SKM-1 (cell line): Measurements from ENCODE around the gene VSTM4.

ENCODE experiments used
- DNase-seq: peaks from one replicate; lab custom pipeline; 2025; ENCODE audit not compliant: unreplicated experiment; lab: John Stamatoyannopoulos, UW

Gene VSTM4

DNA sequence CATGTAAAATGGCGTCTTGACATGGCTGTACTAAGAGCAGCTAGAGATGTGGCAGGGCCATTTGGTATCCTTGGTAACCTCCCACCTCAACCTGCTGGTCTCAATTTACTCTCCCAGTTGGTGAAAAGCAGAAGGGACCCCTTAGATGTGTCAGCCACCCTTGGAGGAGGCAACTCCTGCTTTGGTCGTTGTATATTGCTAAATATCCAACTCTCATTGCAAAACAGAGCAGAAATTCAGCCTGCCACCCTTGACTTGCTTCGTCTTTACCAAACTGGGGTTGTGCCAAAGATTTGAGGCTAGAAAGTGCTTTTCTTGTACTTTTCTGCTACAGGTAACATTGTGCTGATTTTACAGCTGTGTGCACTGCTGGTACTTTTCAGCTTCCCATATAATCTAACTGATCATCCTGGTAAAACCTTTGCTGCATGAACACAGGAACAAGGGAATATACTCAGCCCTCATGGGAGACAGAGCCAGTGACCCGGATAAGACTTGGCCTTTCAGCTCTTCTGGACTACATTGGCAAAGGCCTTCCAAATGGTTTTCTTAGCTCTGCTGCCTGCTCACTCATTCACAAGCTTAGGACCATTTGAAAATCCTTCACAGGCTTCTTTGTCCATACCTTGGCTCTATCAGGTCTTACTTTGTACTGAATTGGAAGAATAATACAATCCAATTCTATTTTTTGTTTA is 2.2 kb upstream of the VSTM4 start:
- no peak for DNase-seq

DNA sequence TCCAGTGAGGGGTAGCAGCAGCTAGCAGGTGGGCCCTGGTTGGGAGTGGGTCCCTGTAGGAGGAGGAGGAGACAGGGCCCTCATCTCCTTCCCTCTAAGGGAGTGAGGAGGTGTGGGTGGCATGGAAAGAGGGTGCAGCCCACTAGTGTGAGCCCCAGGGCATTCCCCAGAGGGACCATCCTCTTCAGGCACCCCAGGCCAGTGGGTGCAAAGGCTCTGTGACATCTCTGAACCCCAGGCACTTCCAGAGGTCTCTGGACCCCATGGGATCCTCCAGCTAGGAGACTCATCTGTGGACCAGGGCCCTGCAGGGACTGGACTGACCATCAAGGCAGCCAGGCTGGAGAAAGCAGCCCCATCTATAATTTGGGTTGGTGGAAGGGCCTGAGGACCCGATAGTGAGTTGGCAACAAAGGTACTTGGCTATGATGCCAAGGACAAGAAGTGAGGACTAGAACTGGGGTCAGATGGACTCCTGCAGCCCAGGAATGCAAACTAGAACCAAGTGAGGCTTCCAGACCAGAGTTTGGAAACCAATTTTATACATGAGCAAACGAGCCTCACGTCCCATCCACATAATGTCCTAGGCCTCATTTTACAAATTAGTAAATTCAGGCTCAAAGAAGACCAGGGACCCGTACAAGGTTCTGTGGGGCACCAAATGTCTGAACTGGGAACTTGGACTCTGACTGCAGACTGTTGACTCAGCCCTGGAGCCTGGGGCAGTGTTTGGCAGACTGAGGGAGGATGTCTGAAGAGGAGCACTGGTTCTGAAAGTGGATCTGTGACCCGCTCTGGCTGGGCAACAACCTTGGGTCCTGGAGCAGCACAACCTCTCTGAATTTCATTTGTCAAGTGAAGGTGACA is 1.4 kb upstream of the VSTM4 start:
- no peak for DNase-seq

DNA sequence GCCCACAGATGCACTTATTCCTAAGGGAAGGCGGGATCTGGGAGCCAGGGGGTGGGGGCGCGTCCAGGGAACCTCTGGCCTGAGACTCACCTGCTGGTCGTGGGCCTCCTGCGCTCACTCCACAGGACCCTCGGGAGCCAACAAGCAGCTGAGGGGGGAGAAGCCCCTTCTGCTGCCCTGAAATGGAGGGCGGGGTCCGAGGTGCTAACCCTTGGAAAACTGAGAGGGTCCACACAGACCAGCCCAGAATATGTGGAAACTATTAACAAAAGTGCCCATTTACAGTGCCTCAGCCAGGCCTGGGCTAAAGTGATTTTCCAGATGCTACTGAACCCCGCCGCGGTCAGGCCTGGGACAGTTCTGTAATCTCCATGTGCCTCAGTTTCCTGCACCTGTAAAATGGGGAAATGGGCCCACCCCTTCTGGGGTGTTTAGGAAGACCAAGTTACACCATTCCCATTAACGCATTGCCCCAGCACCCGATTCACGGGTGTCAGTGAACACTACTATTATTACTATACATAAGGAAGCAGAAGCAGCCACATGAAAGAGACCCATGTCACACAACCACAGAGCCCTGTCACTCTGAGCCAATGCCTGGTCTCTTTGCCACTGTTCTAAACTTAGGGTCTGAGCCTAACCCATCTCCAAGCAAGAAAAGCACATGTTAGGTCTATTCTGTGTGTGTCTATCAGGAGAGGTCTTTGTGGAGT is 630 bp upstream of the VSTM4 start:
- no peak for DNase-seq

DNA sequence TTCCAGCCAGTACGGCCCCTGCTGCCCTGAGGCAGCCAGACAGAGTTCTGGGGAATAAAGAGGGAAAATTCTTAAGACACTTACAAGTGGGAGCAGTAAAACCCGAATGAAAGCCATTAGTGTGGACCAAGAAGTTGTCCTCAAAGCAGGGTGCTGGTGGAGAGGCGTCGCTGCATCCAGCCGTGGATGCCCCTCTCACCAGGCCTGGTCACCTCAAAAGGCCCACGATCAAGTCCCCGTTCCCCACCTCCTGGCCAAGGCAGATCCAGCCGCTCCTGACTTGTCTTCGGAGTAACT is 656 bp downstream of the VSTM4 start:
- DNase-seq: no peak

DNA sequence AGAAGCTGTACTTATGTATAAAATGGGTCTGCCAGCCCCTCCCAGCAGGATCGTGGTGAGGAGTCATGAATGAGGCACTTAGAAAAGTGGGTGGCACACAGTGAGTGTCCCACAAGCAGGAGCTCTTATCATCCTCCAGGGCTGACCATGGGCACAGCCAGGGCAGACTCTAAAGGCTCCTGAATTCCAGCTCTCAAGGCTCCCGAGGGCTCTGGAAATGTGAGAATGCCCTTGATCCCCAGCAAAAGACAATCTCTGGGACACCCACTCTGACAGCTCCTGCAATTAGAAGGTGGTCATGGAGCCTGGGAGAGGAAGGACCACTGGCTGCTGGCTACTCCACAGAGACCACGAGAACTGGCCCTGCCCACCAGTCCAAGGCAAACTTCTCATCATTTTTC is 1.6 kb downstream of the VSTM4 start:
- DNase-seq: no peak

DNA sequence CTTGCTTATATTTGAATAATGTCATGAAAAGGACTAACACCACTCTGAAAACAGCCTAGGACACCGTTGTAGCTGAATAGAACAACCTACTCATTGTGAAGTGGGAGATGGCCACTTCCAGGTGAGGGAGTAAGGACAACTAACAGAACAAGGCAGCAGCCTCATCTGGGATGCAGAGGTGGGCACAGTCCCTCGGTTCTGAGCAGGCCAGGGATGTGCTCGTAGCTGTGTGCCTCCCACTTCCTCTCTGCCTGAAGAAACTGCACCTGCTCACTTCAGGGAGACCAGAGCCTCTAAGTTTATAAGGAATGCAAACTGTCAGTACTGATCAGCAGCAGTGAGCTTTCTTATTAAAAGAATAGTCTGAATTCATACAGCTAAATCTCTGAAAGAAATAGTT is 2.5 kb downstream of the VSTM4 start:
- DNase-seq: no peak

DNA sequence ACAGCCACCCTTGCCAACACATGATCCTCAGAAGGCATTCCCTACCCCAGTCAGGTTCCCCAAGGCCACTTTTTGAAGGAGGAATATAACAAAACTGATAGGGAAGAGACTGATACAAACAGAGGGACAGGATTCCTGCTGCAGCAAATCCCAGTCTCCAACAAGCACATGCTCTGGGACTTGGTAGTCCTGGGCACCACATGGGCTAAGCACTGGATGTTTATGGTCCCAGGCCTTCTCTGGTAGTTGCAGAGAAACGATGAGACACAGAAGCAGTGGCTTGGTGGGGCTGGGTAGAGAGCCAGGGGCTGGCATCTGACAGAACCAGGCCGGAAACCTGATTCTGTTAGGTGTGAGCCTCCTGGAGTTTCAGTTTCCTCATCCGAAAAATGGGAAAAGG is 3.2 kb downstream of the VSTM4 start:
- DNase-seq: no peak

DNA sequence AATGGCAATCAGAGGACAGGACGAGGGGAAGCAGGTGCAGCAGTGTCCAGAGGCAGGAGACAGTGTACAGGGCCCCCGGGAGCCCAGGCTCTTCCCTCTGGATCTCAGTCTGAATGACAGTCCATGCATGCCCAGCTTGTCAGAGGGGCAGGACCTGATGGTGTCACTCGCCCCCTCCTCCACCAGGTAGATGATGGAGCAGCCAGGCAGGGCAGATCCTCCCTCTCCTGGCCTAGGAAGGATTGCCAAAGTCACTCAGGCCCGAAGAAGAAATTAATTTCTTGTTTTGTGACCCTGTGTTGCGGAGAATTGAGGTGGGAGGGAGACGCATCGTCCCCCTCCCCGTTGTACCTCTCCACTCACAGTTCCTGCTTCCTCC is 4.0 kb downstream of the VSTM4 start:
- no peak for DNase-seq

DNA sequence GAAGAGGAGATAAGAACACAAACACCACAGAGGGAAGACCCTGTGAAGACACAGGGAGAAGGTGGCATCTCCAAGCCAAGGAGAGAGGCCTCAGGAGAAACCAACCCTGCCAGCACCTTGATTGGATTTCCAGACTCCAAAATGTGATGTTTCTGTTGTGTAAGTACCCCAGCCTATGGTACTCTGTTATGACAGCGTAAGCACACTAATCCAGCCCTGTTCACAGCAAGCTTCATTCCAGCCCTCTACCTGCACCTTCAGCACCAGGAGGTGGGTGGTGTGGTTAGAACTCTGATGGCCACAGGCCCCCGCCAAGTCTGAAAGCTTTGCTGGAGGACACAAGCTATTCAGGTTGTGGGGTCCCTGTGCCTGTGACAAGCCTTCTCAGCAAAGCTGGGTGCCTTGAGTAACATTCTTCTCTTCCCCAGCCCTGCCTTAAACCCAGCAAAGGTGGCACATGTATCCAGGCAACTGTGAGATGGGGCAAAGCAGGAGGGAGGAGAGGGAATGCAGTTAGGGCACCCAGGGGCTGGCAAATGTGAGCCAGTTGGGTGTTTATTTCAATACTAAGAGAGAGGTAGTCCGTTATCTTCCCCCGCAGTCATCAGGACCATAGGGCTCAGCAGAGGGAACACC is 4.5 kb downstream of the VSTM4 start:
- DNase-seq: no peak

DNA sequence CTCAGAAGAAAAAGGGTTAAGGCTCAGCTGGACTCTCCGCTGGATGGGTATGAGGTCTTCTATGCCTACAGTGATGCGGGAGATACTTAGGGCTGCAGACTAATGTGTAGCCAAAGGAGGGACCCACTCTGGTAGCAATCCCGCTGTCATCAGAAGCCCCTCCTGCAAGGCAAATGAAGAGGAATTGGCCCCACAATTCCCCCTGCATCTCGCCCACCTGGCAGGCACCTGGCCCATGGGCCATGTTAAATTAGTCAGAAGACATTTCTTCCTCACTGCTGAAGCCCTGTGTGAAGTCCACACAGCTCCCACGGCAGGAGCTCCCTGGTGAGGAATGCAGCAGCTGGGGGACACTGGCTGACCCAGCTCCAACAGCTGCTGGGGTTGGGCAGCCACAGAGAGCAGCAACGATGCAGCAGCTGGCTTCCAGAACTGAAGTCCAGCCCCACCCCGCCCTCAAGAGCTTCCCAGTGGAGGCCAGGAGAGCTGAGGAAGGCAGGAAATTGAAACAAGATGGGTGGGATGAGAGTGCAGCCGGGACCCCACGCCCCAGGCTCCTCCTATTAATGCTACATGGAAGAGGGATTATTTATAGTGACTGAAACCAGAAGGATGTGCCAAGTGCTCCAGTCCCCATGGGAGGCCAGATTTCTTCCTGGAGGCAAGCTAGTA is 5.5 kb downstream of the VSTM4 start:
- DNase-seq: no peak

DNA sequence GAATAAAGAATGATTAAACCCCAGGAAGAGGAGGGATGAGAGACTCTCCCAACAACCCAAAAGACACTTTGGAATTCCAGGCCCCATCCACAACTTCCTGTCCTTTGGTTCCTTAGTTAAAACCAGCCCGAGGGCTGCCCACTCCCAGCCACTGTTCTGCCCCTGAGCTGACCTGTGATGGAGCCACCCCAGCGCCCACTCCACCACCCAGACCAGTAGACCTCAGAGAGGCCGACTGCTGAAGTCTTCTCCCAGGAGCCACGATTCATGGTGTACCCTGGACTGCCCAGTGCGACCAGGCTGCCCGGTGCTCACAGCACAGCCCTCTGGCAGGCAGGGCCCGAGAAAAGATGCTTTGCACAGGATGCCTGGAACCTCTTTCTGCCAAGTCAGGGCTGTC is 6.7 kb downstream of the VSTM4 start:
- no peak for DNase-seq

DNA sequence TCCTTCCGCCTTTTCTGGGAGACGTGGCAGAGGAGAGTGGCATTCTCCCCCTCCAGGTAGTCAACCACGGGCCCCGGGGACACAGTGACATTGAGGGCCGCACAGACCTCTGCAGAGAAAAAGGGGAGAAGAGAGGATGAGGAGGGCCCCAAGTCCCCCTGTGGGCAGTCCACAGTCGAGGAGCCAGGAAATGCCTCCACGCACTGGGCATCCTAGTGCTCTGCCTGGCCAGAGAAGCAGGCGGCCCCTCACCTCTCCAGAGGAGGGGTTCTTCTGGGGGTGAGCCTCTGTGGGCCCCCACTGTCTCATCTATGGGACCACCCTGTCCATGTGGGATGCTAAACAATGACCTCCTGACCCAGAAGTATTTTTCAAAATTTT is 7.4 kb downstream of the VSTM4 start:
- DNase-seq: no peak

DNA sequence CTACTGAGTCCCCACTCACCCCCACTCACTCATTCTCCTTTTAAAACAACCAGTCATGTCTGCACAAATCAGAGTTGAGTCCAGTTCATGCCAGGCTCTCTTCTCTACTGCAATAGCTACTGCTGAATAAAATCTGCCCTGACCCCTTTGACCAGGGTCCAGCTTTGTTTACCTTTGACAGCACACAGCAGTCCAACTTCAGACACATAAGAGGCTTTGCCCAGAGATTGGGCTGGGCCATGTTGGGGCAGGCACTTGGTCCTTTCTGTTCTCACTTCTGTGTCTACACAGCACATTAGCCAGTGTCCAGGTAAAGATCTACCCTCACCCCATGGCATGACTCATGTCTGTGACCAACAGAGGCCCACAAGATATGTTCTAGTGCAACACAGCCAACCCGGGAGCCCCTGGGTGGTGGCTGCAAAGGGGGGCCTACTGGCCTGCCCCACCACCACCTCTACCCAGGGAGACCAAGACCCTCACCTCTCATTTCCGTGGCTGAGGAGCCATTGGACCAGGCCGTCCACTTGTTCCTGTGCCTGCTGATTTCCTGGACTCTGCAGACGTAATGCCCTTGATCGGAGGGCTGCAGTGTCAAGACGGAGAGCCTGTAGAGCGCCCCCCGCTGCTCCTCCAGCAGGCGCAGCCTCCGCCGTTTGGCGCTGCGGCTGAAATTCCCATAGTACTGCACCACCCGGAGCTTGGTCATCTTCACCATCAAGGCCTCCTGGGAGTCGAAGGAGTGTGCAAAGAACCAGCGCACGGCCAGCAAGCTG is 8.0 kb downstream of the VSTM4 start:
- no peak for DNase-seq

DNA sequence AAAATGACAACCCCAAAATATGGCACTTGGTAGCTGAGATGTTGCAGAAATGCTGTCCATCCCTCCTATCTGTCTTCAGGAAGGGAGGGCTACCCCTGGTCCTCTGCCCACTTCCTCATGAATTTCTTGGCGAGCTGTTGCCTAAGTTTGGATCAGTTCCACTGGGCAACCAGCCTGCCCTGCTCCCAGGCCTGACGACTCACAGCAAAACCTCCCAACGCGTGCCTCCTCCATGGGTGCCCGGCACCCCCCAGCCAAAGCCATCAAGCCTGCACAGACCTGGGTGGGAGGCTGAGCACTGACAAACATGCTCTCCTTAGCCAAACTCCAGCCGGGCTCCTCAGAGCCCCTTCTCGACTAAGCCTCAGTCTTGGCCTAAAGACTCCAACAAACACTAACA is 8.9 kb downstream of the VSTM4 start:
- DNase-seq: no peak

DNA sequence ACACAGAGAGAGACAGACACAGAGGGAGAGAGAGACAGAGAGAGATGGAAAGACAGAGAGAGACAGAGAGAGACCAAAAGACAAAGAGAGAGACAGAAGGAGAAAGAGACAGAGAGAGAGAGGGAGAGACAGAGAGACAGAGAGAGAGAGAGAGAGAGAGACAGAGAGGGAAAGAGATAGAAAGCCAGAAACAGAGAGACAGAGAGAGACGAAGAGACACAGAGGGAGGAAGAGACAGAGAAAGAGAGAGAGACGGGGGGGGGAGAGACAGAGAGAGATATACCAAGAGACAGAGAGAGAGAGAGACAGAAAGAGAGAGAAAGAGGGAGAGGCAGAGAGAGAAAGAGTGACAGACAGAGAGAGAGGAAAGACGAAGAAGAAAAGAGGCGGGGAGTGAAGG is 10.2 kb downstream of the VSTM4 start:
- DNase-seq: no peak

DNA sequence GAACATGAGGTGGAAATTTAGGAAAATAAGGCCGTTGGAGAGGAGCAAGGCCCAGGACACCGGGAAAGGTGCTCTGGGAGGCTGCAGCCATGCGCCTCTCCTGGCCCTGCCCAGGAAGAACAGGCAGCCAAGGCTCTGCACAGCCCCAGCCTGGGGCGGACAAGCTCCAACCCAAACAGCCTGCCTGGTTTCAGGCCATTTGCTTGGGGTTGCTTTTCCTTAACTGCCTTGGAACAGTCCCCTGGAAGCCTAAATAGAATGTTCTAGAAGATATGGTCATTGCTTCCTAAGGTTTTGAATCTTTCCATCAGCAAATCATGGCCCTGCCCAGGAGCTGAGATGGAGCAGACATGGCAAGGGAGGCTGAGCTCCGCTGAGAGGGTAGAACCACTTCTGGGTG is 11.0 kb downstream of the VSTM4 start:
- DNase-seq: no peak

DNA sequence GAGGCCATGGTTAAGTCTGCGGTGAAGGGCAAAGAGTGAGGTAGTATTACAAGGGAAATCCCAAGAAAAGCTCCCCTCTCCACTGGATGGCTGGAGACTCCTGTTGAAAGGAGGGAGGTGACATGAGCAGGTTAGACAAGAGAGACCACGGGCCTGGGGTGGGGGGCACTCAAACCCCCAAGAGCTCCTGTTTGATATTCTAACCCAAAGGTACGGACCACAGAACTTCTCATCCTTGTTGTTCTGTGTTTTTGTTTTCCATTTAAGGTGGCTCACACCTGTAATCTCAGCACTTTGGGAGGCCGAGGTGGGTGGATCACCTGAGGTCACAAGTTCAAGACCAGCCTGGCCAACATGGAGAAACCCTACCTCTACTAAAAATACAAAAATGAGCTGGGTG is 11.6 kb downstream of the VSTM4 start:
- no peak for DNase-seq

DNA sequence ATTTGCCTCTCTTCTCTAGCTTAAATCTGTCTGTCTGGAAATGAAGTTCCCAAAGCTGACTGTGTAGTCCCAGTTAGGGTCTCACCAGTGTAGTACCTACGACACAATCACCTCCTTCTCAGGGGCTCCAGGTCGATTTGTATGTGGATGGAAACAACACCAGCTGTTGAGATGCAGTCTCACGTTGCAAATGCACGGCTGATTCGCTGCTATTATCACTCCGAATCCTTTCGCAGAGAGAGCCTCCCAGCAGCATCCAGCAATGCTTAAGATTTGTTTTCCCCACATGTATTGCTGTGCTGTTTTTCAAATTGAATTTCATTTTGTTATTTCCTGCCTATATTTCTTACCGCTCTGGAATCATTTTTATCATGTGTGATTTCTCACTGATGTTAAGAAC is 16.3 kb downstream of the VSTM4 start:
- DNase-seq: no peak

DNA sequence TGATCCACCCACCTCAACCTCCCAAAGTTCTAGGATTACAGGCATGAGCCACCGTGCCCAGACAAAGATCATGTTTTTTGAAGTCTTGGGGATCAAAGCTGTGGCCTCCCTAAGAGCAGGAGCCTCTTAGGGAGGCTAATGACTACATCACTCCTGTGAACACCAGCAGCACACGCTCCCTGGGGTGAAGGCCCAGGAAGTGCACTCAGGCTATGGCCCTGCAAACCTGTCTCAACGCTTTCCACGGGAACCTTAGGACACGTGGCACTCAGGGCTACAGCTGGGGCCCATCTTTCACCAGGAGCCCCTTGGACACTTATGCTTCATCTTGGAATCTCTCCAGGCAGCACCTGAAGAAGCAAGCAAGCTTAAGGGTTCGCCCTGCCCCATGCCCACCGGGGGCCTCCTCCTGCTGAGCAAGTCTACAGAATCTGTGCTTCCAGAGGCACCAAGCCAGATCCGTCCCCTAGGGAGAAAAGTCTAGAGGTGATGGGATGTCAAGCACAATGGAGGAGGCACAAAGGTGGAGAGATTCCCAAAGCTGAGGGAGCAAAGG is 18.4 kb downstream of the VSTM4 start:
- DNase-seq: no peak

DNA sequence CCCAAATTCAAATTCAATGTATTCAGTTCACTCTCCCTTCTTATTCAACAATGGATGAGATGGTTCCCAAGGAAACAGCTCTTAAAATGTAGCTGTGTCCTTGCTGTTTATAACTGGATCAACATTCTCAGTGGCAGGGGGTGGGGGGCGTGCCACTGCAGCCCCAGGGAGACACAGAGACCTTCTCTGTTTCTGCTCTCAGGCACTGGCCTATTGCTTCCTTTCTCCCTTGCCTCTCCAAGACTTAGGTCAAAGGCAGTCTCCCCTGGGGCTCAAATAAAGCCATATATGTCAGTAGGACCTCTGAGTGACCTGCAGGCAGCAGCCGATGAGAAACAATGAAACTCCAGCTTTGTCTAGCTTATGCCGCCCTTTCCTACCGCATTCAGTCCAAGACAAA is 20.7 kb downstream of the VSTM4 start:
- DNase-seq: no peak
